Measurements from ENCODE around the gene ASPG.

ASPG gene

DNA sequence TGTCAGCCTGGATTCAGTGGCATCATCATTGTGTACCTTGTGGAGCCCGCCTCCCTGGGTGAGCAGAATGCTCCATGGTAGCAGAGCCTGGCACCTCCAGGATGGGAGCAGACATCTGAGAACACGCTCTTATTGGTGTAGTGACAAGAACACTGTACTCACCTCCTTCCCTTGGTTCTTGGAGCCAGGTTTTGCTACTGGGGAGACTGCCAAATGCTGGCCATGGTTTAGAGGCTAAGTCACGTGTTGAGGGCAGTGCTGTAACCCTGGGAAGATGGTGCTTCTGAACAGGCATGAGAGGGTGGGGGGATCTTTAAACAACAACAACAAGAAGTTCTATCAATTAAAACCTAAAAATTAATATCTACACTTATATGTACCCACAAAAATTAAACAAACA lies 47.6 kb upstream of the ASPG start:
- Histone ChIP-seq H3K27me3 (ENCODE audit: insufficient read depth, poor library complexity, severe bottlenecking) (peaks cover 2% of the 10 kb centered on the region), H3K4me3 (replicated peaks; ENCODE audit: insufficient read depth, low read length) (no peak overlapping the region), H3K27ac (replicated peaks) (no peak overlapping the region)
- DNase-seq (ENCODE audit: low read depth in 1 of 2, low spot score in 1 of 2) = no peak
- TF ChIP-seq GABPA (IDR thresholded peaks at IDR 0.05; ENCODE audit: low read depth) (no peak), SPI1 (IDR thresholded peaks at IDR 0.05; ENCODE audit: borderline replicate concordance, low read depth) (no peak), POLR2AphosphoS5 (IDR thresholded peaks at IDR 0.05; ENCODE audit: low read depth) (no peak)
- TF ChIP-seq, protein P1, sequence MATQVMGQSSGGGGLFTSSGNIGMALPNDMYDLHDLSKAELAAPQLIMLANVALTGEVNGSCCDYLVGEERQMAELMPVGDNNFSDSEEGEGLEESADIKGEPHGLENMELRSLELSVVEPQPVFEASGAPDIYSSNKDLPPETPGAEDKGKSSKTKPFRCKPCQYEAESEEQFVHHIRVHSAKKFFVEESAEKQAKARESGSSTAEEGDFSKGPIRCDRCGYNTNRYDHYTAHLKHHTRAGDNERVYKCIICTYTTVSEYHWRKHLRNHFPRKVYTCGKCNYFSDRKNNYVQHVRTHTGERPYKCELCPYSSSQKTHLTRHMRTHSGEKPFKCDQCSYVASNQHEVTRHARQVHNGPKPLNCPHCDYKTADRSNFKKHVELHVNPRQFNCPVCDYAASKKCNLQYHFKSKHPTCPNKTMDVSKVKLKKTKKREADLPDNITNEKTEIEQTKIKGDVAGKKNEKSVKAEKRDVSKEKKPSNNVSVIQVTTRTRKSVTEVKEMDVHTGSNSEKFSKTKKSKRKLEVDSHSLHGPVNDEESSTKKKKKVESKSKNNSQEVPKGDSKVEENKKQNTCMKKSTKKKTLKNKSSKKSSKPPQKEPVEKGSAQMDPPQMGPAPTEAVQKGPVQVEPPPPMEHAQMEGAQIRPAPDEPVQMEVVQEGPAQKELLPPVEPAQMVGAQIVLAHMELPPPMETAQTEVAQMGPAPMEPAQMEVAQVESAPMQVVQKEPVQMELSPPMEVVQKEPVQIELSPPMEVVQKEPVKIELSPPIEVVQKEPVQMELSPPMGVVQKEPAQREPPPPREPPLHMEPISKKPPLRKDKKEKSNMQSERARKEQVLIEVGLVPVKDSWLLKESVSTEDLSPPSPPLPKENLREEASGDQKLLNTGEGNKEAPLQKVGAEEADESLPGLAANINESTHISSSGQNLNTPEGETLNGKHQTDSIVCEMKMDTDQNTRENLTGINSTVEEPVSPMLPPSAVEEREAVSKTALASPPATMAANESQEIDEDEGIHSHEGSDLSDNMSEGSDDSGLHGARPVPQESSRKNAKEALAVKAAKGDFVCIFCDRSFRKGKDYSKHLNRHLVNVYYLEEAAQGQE (IDR thresholded peaks at IDR 0.05; ENCODE audit: insufficient replicate concordance, low read depth) = no peak

DNA sequence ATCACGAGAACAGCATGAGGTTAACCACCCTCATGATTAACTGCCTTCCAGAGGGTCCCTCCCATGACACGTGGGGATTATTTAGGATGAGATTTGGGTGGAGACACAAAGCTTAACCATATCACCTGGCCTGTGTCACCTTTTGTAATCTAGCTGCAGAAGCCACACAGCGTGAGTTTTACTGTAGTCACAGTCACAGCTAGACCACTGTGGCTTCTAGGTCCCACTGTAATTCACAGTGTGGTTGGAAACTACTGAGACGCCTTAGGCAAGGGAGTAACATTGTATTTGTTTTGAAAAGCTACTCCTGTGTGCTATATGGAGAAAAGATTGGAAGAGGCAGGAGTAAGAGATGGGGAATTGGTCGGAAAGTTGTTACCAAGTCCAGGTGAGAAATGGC lies 46.3 kb upstream of the ASPG start:
- no peak overlapping the region for H3K27ac ChIP-seq (replicated peaks)
- H3K27me3 ChIP-seq (ENCODE audit: insufficient read depth, poor library complexity, severe bottlenecking) = peaks cover 2% of the 10 kb centered on the region
- DNase-seq (ENCODE audit: low read depth in 1 of 2, low spot score in 1 of 2) = no peak
- TF ChIP-seq, protein P2, sequence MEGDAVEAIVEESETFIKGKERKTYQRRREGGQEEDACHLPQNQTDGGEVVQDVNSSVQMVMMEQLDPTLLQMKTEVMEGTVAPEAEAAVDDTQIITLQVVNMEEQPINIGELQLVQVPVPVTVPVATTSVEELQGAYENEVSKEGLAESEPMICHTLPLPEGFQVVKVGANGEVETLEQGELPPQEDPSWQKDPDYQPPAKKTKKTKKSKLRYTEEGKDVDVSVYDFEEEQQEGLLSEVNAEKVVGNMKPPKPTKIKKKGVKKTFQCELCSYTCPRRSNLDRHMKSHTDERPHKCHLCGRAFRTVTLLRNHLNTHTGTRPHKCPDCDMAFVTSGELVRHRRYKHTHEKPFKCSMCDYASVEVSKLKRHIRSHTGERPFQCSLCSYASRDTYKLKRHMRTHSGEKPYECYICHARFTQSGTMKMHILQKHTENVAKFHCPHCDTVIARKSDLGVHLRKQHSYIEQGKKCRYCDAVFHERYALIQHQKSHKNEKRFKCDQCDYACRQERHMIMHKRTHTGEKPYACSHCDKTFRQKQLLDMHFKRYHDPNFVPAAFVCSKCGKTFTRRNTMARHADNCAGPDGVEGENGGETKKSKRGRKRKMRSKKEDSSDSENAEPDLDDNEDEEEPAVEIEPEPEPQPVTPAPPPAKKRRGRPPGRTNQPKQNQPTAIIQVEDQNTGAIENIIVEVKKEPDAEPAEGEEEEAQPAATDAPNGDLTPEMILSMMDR (IDR thresholded peaks at IDR 0.05; ENCODE audit: insufficient read depth, low read length) = no peak
- TF ChIP-seq, protein P1 (IDR thresholded peaks at IDR 0.05; ENCODE audit: insufficient replicate concordance, low read depth) = no peak
- TF ChIP-seq POLR2AphosphoS5 (IDR thresholded peaks at IDR 0.05; ENCODE audit: low read depth) (no peak), SPI1 (IDR thresholded peaks at IDR 0.05; ENCODE audit: borderline replicate concordance, low read depth) (no peak), GABPA (IDR thresholded peaks at IDR 0.05; ENCODE audit: low read depth) (no peak)
- no peak overlapping the region for H3K4me3 ChIP-seq (replicated peaks; ENCODE audit: insufficient read depth, low read length)

DNA sequence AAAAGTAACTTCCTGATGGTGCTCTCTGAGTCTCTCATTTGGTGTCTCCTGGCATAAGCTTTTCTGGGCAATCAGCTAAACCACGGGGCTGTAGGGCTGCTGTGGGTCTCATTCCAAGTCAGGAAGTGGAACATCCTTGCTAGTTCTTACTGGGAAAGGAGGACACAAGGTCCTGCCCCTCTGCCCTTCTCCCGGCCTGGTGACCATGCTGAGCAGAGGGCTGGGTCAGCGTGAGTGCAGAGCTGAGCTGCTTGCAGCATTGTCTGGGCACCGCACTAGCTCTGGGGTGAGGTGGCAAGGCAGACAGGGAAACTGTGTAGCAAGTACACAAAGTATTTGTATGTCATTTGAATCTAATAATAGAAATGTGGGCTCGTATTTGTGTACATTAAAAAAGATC lies 45.0 kb upstream of the ASPG start:
- no peak overlapping the region for H3K27ac ChIP-seq (replicated peaks)
- TF ChIP-seq, protein P1 (IDR thresholded peaks at IDR 0.05; ENCODE audit: insufficient replicate concordance, low read depth) = no peak
- TF ChIP-seq GABPA (IDR thresholded peaks at IDR 0.05; ENCODE audit: low read depth) = no peak
- no peak for TF ChIP-seq SPI1 (IDR thresholded peaks at IDR 0.05; ENCODE audit: borderline replicate concordance, low read depth)
- TF ChIP-seq POLR2AphosphoS5 (IDR thresholded peaks at IDR 0.05; ENCODE audit: low read depth) = no peak
- TF ChIP-seq, protein P2 (IDR thresholded peaks at IDR 0.05; ENCODE audit: insufficient read depth, low read length) = no peak
- H3K27me3 ChIP-seq (ENCODE audit: insufficient read depth, poor library complexity, severe bottlenecking) = peaks cover 2% of the 10 kb centered on the region
- no peak overlapping the region for H3K4me3 ChIP-seq (replicated peaks; ENCODE audit: insufficient read depth, low read length)
- DNase-seq (ENCODE audit: low read depth in 1 of 2, low spot score in 1 of 2) = no peak
